ENCODE measurements around the gene TRPC4AP. TPM values are rescaled to one million over a fixed set of nuclear protein-coding genes. Genes with fewer than 3 reads are reported as not detected.
A peak's percentile ranks its signal among the peaks of the same experiment; 100 is the strongest.

TRPC4AP gene
- total RNA-seq, 2 experiments from 2014 or later: 48.8 to 49.4 TPM

- CTCF ChIA-PET: interaction anchor here (0.7 to 1.1 kb wide), 2 partner anchors 17 to 510 kb away, joined by 3 read pairs; no protein-coding TSS in a partner anchor
- DNase-seq: no peak
Observed at GRCh38 chr20:34989118-34989517, 103.5 kb downstream of the TRPC4AP start.

GRCh38 chr20:34988191-34988540 is 104.4 kb downstream of the TRPC4AP start:
- DNase-seq: no peak
- Mint-ChIP-seq H3K27me3 (peaks cover 9% of the 10 kb centered on the region), H3K4me1 (no peaks in the 10 kb centered on the region), H3K4me3 (no peak overlapping the region), H3K9me3 (no peaks in the 10 kb centered on the region), H3K36me3 (ENCODE audit: low read depth) (no peaks in the 10 kb centered on the region), H3K27ac (no peak overlapping the region)
- POLR2A ChIA-PET: no interaction called here
- CTCF ChIA-PET: interaction anchor here (0.6 kb wide), 1 partner anchor 9 kb away, joined by 3 read pairs; no protein-coding TSS in a partner anchor

More at GRCh38 chr20:34989118-34989517, 103.5 kb downstream of the TRPC4AP start:
- Mint-ChIP-seq H3K4me1 (no peaks in the 10 kb centered on the region), H3K27ac (no peak overlapping the region), H3K4me3 (no peak overlapping the region), H3K36me3 (ENCODE audit: low read depth) (no peaks in the 10 kb centered on the region), H3K27me3 (peaks cover 2% of the 10 kb centered on the region), H3K9me3 (no peaks in the 10 kb centered on the region)
- POLR2A ChIA-PET: no interaction called here

- CTCF ChIA-PET: interaction anchor here (0.6 kb wide), 1 partner anchor 9 kb away, joined by 3 read pairs; no protein-coding TSS in a partner anchor
- Mint-ChIP-seq H3K4me1 (no peaks in the 10 kb centered on the region), H3K36me3 (ENCODE audit: low read depth) (no peaks in the 10 kb centered on the region), H3K27ac (no peak overlapping the region), H3K27me3 (peaks cover 11% of the 10 kb centered on the region), H3K4me3 (no peak overlapping the region), H3K9me3 (no peaks in the 10 kb centered on the region)
- DNase-seq: no peak
- POLR2A ChIA-PET: no interaction called here
Observed at GRCh38 chr20:34987288-34988190, 105.1 kb downstream of the TRPC4AP start.

- Mint-ChIP-seq H3K36me3 (ENCODE audit: low read depth) (no peaks in the 10 kb centered on the region), H3K27ac (peak overlapping the region; percentile 5), H3K27me3 (peaks cover 11% of the 10 kb centered on the region), H3K4me1 (no peaks in the 10 kb centered on the region), H3K4me3 (no peak overlapping the region), H3K9me3 (no peaks in the 10 kb centered on the region)
- POLR2A ChIA-PET: no interaction called here
- no peak for DNase-seq
- CTCF ChIA-PET: interaction anchor here (1.2 kb wide), 1 partner anchor 15 kb away, joined by 3 read pairs; no protein-coding TSS in a partner anchor
Observed at GRCh38 chr20:34986311-34987287, 106.0 kb downstream of the TRPC4AP start.

- Mint-ChIP-seq H3K4me1 (no peaks in the 10 kb centered on the region), H3K4me3 (no peak overlapping the region), H3K9me3 (no peaks in the 10 kb centered on the region), H3K27ac (no peak overlapping the region), H3K27me3 (peaks cover 11% of the 10 kb centered on the region), H3K36me3 (ENCODE audit: low read depth) (no peaks in the 10 kb centered on the region)
- ChIA-PET CTCF (interaction anchor here (1.0 to 1.2 kb wide), 2 partner anchors 14 to 17 kb away, joined by 3 read pairs; no protein-coding TSS in a partner anchor), POLR2A (no interaction called here)
- DNase-seq: no peak
Observed at GRCh38 chr20:34985461-34986310, 106.9 kb downstream of the TRPC4AP start.

- ChIA-PET POLR2A (no interaction called here), CTCF (interaction anchor here (1.0 kb wide), 1 partner anchor 18 kb away, joined by 3 read pairs; no protein-coding TSS in a partner anchor)
- H3K36me3 Mint-ChIP-seq (ENCODE audit: low read depth): no peaks in the 10 kb centered on the region
- DNase-seq: no peak
- no peaks in the 10 kb centered on the region for H3K9me3 Mint-ChIP-seq
- no peak overlapping the region for H3K27ac Mint-ChIP-seq
- no peaks in the 10 kb centered on the region for H3K4me1 Mint-ChIP-seq
- H3K27me3 Mint-ChIP-seq: peaks cover 11% of the 10 kb centered on the region
- H3K4me3 Mint-ChIP-seq: no peak overlapping the region
Observed at GRCh38 chr20:34984756-34985261, 107.8 kb downstream of the TRPC4AP start.

GRCh38 chr20:34983995-34984735 is 108.4 kb downstream of the TRPC4AP start:
- POLR2A ChIA-PET: no interaction called here
- Mint-ChIP-seq H3K9me3 (no peaks in the 10 kb centered on the region), H3K4me1 (no peaks in the 10 kb centered on the region), H3K4me3 (no peak overlapping the region), H3K36me3 (ENCODE audit: low read depth) (no peaks in the 10 kb centered on the region), H3K27me3 (peaks cover 11% of the 10 kb centered on the region), H3K27ac (no peak overlapping the region)
- CTCF ChIA-PET: no interaction called here
- no peak for DNase-seq

- DNase-seq: no peak
- Mint-ChIP-seq H3K9me3 (no peaks in the 10 kb centered on the region), H3K27me3 (peaks cover 11% of the 10 kb centered on the region), H3K27ac (no peak overlapping the region), H3K36me3 (ENCODE audit: low read depth) (no peaks in the 10 kb centered on the region), H3K4me3 (no peak overlapping the region), H3K4me1 (no peaks in the 10 kb centered on the region)
- ChIA-PET CTCF (no interaction called here), POLR2A (no interaction called here)
Observed at GRCh38 chr20:34983089-34983820, 109.4 kb downstream of the TRPC4AP start.

- no peak overlapping the region for H3K27ac Mint-ChIP-seq
- no peaks in the 10 kb centered on the region for H3K9me3 Mint-ChIP-seq
- CTCF ChIA-PET: no interaction called here
- H3K27me3 Mint-ChIP-seq: peaks cover 11% of the 10 kb centered on the region
- no peaks in the 10 kb centered on the region for H3K4me1 Mint-ChIP-seq
- POLR2A ChIA-PET: no interaction called here
- no peaks in the 10 kb centered on the region for H3K36me3 Mint-ChIP-seq (ENCODE audit: low read depth)
- DNase-seq: no peak
- no peak overlapping the region for H3K4me3 Mint-ChIP-seq
Observed at GRCh38 chr20:34982270-34983088, 110.1 kb downstream of the TRPC4AP start.

- no peaks in the 10 kb centered on the region for H3K36me3 Mint-ChIP-seq (ENCODE audit: low read depth)
- no peak for DNase-seq
- ChIA-PET POLR2A (no interaction called here), CTCF (no interaction called here)
- H3K27ac Mint-ChIP-seq: no peak overlapping the region
- H3K4me1 Mint-ChIP-seq: no peaks in the 10 kb centered on the region
- no peaks in the 10 kb centered on the region for H3K9me3 Mint-ChIP-seq
- H3K4me3 Mint-ChIP-seq: no peak overlapping the region
- peaks cover 11% of the 10 kb centered on the region for H3K27me3 Mint-ChIP-seq
Observed at GRCh38 chr20:34980543-34981233, 111.9 kb downstream of the TRPC4AP start.

All from activated CD4-positive, alpha-beta T cell treated with anti-CD3 and anti-CD28 coated beads, Interleukin-2, amount 10 ng/mL, durations not matched to agents 7 days and 5 days (primary cell).